Stimulated activated CD4-positive, alpha-beta T cell treated with anti-CD3 and anti-CD28 coated beads, Interleukin-12 subunit alpha, Interleukin-12 subunit beta, amount 100 ng/mL, for 24 hours (primary cell): ENCODE results near the gene RFX1.

Source experiments
- DNase-seq, 2 experiments: peaks; one replicate each; pipeline ENCODE4 v3.0.0-alpha.2; 2020; ENCODE audit warnings: low read depth in 2 of 2

RFX1 gene

GRCh38 chr19:13961826-13962698, 44.1 kb downstream of the RFX1 start:
- DNase-seq, result no peak

GRCh38 chr19:13960863-13961784, 45.0 kb downstream of the RFX1 start:
- no peak for DNase-seq

GRCh38 chr19:13959962-13960862, 45.9 kb downstream of the RFX1 start:
- no peak for DNase-seq

GRCh38 chr19:13959141-13959961, 46.8 kb downstream of the RFX1 start:
- no peak for DNase-seq

- no peak for DNase-seq
These were observed 48.1 kb downstream of the RFX1 start for GRCh38 chr19:13958043-13958442.

- no peak for DNase-seq
These were observed 49.1 kb downstream of the RFX1 start for GRCh38 chr19:13957051-13957450.

DNA sequence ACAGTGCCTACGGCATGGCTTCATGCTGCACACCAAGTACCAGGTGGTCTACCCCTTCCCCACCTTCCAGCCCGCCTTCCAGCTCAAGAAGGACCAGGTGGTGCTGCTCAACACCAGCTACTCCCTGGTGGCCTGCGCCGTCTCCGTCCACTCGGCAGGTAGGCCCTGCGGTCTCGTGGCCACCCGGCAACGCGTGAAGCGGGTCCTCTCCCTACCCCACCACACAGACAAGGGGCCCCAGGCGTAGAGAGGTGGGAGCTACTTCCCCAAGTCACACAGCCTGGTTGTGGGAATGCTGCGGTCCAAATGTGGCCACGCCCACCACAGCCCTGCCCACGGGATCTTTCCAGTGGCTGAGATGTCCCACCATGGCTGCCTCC, 49.8 kb downstream of the RFX1 start:
- no peak for DNase-seq

- DNase-seq, result no peak
These were observed 50.3 kb downstream of the RFX1 start for GRCh38 chr19:13955662-13956364.

DNA sequence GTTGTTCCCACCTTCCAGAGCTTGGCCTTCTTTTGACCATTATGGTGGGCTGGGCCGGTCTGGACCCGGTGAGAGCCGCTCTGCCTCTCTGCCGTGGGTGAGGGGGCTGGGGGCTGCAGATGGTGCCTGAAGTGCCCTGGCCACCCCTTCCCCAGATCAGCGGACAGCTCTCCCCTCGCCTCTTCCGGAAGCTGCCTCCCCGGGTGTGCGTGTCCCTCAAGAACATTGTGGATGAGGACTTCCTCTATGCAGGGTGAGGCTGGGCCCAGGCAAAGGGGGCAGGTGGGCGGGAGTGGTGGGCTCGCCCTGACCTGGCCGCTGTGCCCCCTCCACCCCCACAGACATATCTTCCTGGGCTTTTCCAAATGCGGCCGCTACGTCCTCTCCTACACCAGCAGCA, 51.9 kb downstream of the RFX1 start:
- no peak for DNase-seq

DNA sequence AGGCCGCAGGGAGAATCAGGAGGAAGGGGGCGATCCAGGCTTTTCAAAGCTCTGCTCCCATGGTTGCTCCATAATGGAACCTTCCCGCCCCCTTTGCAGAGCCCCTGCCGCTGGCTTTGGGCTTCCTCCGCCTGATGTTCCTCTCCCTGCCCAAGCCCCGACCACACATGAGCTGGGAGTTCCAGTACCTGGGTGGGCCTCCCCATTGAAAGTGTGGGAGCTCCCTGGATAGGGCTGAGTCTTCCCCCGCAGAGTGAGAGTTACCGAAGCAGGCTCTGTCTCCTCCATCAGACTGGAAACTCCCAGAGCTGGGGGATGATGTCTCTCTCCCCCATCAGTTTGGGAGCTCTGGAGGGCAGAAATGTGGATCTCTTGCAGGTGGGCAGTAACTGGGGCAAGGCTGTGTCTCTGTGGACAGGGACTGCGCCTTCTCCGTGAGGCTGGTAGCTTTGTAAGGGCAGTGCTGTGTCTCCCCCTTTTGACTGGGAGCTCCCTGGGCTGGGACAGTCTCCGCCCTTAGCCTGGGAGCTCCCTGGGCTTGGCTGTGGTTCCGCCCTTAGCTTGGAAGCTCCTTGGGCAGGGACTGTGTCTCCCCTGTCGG, 53.1 kb downstream of the RFX1 start:
- no peak for DNase-seq

- peak; percentile 96 to 99 for DNase-seq
These were observed 53.8 kb downstream of the RFX1 start, which contains the start of gene DCAF15 for GRCh38 chr19:13952154-13952930. Gene DCAF15 (plus strand): TSS chr19:13952509. CDS start chr19:13952513, 4 bp downstream.

GRCh38 chr19:13951799-13952153, 54.3 kb downstream of the RFX1 start:
- DNase-seq, result no peak

GRCh38 chr19:13951043-13951442, 55.1 kb downstream of the RFX1 start:
- DNase-seq, result no peak

GRCh38 chr19:13946414-13946813, 59.7 kb downstream of the RFX1 start:
- DNase-seq, result no peak

DNA sequence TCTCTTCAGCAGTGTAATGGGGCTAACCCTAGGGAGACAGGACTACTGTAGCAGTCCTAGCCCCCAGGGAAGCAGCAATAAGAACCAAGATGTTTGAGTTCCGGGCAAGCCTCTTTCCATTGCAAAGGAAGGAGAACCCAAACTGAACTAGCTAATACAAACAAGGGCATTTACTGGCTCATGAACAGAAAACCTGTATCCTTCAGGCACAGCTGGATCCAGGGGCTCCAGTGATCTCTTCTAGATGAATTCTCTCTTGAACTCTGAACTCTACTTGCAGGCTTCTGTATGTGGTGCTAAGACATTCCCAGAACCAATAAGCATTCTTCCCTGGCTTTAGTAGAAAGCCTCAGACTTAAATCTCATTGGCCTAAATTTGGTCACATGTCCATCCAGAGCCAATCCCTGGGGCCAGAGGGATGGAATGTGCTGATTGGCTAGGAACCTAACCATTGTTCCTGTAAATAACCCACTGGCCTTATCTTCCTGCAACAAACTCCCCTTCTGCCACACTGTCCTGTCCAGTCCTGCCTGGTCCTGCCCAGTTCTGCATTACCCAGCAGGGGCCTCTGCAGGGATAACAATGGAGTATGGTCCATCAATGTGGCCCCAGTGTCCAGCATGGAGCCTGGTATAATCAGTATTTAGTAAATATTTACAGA, 64.0 kb downstream of the RFX1 start:
- no peak for DNase-seq

DNA sequence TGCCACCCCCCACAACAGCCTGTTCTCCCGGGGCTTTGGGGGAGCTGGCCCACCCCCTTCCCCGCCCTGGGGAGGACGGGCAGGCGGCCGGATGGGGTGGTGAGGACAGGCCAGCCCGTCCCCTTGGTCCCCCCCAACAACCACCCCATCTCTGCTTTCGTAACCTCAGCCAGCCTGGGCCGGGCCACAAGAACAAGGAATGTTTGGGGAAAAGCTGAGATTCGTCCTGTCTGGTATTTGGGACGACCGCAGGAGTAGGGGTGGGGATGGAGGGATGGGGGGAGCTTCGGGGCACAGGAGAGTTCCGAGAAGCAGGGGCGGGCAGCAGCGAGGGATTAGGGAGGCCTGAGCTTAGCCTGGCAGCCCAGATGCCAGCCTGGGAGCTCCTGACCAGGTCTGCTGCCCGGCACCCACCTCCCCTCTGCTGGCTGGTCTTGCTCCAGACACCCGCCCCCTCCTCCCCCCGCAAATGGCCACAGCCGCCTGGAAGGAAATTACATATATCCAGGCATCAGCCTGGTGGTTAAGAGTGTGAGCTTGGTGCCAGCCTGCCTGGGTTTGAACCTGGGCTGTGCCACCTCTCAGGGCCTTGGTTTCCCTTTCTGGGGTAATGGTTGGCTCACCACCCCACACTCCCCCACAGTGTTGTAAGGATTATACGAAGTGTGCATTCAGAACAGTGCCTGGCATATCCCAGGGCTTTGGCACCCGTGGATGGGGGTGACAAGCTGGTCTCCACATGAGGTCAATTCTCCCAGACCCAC, 67.6 kb downstream of the RFX1 start, which contains the start of gene PODNL1:
PODNL1 (minus strand) TSS at position 117 of the 764 bp plus-strand sequence. CDS start 236 bp downstream, outside the sequence.
- no peak for DNase-seq
